SK-N-SH treated with all-trans-retinoic acid at 6 μM for 48 hours (cell line): Measurements from ENCODE around the gene BCAR3.

Experiments used
- ISL1 ChIP-seq: fragments of 250-450 bp; sonication (Bioruptor Pico); IDR thresholded peaks from 2 replicates; pipeline ENCODE4 v2.1.2; 2022; ENCODE audit warnings: mild to moderate bottlenecking, moderate library complexity
- PPARA ChIP-seq: fragments of 250-450 bp; sonication (Bioruptor Pico); IDR thresholded peaks from 2 replicates; pipeline ENCODE4 v1.5.0; 2020; ENCODE audit warnings: mild to moderate bottlenecking, borderline replicate concordance
- ZC3H10 ChIP-seq: fragments of 250-450 bp; sonication (Bioruptor Pico); IDR thresholded peaks from 2 replicates; pipeline ENCODE4 v1.5.1; 2021; ENCODE audit warnings: mild to moderate bottlenecking, moderate library complexity
- ZFP30 ChIP-seq: fragments of 450-650 bp; formaldehyde crosslinking; IDR thresholded peaks from 2 replicates; pipeline ENCODE4 v1.5.0; 2022; ENCODE audit warnings: mild to moderate bottlenecking, moderate library complexity
- ZNF565 ChIP-seq: fragments of 450-650 bp; formaldehyde crosslinking; conservative IDR thresholded peaks from 2 replicates; pipeline ENCODE4 v1.5.0; 2020; ENCODE audit warnings: low read depth, mild to moderate bottlenecking, moderate library complexity
- ZNF70 ChIP-seq: fragments of 450-650 bp; formaldehyde crosslinking; IDR thresholded peaks from 2 replicates; pipeline ENCODE4 v1.5.0; 2020; ENCODE audit warnings: mild to moderate bottlenecking, moderate library complexity
- ZNF8 ChIP-seq: fragments of 450-650 bp; formaldehyde crosslinking; IDR thresholded peaks from 2 replicates; pipeline ENCODE4 v1.5.0; 2020; ENCODE audit warnings: mild to moderate bottlenecking, moderate library complexity
- TF ChIP-seq, protein P1 (sequence below): fragments of 250-450 bp; sonication (Bioruptor Pico); IDR thresholded peaks from 2 replicates; pipeline ENCODE4 v1.8.0; 2020; ENCODE audit warnings: mild to moderate bottlenecking, moderate library complexity, borderline replicate concordance

DNA sequence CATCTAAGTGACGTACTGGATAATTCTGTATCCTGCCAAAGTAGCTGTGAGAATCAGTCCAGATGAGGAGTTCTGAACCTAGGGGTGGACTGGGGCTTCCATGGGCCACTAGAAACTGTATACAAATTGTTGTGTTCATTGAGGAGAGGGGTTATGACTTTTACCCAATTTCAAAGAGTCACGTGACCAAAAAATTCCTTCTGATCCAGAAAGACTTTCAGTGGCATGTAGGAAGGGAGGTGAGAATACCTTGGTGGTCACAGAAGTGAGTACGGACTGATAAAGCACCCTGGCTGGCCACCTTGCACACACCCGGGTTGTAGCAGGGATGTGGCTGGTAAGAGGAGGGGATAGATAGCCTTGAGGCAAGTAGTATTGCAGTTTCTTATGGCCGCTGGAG, 60.4 kb downstream of the BCAR3 start:
- TF ChIP-seq ZC3H10 (CRISPR knock-in tag) (no peak), ZNF565 (CRISPR knock-in tag) (no peak), ZFP30 (no peak), PPARA (CRISPR knock-in tag) (no peak), ZNF70 (CRISPR knock-in tag) (no peak), ISL1 (CRISPR knock-in tag) (no peak), ZNF8 (CRISPR knock-in tag) (no peak)
- TF ChIP-seq, protein P1, sequence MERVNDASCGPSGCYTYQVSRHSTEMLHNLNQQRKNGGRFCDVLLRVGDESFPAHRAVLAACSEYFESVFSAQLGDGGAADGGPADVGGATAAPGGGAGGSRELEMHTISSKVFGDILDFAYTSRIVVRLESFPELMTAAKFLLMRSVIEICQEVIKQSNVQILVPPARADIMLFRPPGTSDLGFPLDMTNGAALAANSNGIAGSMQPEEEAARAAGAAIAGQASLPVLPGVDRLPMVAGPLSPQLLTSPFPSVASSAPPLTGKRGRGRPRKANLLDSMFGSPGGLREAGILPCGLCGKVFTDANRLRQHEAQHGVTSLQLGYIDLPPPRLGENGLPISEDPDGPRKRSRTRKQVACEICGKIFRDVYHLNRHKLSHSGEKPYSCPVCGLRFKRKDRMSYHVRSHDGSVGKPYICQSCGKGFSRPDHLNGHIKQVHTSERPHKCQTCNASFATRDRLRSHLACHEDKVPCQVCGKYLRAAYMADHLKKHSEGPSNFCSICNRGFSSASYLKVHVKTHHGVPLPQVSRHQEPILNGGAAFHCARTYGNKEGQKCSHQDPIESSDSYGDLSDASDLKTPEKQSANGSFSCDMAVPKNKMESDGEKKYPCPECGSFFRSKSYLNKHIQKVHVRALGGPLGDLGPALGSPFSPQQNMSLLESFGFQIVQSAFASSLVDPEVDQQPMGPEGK (CRISPR knock-in tag): no peak
